Suppressor macrophage (primary cell): ENCODE results near the gene TUBGCP6.
"Not testable (repeated sequence)": the region's sequence is repeated elsewhere in the genome, so short reads cannot be mapped to it uniquely, and the experiment has no call there.

Experiments
- DNase-seq, 4 experiments: peaks; one replicate each; pipeline ENCODE4 v3.0.0-alpha.2; 2020 to 2022

Gene TUBGCP6

DNA sequence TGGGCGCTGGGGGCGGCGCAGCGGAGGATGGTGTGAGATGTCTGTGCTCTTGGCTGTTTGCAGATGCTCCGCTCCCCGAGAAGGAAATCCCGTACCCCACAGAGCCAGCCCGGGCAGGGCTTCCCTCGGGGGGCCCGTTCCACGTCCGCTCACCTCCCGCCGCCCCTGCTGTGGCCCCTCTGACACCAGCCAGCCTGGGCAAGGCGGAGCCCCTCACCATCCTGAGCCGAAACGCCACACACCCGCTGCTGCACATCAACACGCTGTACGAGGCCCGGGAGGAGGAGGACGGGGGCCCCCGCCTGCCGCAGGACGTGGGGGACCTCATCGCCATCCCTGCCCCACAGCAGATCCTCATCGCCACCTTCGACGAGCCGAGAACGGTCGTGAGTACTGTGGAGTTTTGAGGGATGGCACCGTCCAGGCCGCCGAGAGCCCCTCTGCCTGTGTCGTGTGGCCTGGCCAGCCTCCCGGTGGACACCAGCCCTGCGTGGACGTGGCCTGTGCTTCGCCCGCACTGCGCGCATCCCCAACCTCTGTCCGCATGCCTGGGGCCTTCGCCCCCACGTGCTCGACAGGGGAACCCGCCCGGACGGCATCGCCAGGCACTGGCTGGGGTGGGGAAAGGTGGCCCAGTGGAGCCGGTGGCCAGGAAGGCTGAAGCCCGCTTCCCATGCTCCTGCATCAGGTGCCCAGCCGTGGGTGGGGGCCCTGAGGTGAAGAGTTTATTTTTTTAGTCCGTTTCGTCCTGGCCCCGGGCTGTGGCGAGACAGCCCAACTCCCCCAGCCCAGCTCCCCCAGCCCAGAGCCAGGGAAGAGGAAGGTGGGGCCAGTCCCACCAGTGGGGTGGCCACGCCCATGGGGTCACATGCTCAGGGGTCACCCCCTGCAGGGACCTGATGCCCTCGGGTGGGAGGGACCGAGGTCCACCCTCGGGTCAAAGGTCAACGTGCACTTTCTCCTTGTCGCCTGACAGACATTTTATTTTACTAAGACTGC lies 65.7 kb downstream of the TUBGCP6 start:
- DNase-seq: no peak

DNA sequence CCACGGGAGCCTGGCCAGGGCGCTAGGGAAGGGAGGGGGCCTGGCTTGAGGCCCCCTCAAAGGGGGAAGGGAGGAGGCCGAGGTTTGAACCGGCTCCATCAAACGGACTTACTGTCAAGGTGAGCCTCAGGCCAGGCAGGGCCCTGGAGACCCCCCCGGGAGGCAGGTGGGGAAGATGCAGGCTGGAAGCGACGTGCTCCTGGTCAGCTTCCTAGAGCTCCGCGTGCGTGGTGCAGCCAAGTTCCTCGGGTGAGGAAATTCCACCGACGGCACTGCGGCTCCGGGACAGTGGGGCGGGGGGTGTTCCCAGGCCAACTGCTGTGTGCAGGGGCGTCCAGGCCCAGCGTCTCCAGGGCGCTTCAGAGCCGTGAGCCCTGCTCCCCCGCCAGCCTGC lies 66.4 kb downstream of the TUBGCP6 start:
- DNase-seq: no peak

GRCh38 chr22:50177537-50178470 lies 67.0 kb downstream of the TUBGCP6 start:
- DNase-seq: peak in 1 of 4 experiments; percentile 10

DNA sequence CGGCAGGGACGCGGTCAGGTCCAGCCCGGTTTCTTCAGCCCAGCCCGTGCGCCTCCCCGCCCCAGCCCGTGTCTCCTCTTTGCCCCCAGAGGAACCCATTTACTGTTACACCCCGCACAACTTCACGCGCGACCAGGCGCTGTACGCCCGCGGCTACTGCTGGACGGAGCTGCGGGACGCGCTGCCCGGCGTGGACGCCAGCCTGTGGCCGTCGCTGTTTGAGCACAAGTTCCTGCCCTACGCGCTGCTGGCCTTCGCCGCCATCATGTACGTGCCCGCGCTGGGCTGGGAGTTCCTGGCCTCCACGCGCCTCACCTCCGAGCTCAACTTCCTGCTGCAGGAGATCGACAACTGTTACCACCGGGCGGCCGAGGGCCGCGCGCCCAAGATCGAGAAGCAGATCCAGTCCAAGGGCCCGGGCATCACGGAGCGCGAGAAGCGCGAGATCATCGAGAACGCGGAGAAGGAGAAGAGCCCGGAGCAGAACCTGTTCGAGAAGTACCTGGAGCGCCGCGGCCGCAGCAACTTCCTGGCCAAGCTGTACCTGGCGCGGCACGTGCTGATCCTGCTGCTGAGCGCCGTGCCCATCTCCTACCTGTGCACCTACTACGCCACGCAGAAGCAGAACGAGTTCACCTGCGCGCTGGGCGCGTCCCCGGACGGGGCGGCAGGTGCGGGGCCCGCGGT lies 67.8 kb downstream of the TUBGCP6 start:
- DNase-seq: no peak

DNA sequence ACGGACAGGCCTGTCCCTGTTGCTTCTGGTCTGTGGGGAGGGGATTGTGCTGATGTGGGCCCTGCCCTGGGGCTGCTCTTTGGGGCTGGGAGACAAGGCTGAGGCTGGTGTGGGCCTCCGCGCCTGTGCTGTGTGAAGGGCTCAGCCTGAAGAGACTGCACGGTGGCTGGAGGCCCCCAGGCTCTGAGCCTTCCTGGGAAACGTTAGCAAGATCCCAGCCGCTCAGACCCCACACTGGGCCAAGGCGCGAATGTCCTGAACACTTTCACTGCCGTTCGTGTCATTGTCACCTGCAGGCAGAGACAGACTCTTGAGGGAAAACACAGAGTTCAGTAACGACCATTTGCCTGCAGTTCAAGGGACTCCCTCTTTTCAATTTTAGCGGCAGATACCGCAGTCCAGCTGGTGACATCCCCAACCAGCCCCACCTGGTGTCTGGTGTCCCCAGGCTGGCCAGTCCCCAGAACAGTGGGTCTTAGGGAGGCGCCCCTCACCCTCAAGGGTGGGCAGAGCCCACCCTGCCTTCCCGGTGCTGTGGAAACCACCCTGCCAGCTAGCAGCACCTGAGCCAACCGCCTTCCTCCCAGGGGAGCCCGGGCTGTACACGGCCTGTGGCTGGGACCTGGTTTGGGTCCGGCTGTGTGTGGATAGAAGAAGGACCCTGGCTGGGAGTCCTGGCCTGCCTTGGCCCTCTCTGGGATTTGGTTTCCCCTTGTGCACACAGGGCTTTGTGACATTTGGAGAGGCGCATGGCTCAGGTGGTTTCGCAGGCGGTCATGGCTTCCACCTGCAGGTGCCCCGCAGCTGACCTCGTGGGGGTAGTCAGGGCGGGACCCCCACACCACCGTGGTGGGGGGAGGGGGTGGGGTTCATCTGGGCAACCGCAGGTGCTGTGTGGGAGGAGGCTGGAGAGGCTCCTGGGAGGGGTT lies 68.6 kb downstream of the TUBGCP6 start:
- no peak for DNase-seq

DNA sequence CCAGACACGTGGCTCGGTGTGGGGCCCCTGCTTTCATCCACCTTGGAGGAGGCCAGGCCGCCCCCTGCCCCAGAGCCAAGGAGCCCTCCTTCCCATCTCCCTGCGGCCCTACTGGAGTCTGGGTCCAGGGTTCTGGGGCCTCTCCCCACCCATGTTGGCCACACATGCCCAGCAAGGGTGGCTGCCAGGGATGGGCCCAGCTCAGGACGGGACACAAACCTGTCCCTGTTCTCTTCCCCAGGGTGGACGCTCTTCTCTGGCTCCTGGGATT lies 69.7 kb downstream of the TUBGCP6 start:
- no peak for DNase-seq

GRCh38 chr22:50174382-50175190 lies 70.2 kb downstream of the TUBGCP6 start:
- no peak for DNase-seq

DNA sequence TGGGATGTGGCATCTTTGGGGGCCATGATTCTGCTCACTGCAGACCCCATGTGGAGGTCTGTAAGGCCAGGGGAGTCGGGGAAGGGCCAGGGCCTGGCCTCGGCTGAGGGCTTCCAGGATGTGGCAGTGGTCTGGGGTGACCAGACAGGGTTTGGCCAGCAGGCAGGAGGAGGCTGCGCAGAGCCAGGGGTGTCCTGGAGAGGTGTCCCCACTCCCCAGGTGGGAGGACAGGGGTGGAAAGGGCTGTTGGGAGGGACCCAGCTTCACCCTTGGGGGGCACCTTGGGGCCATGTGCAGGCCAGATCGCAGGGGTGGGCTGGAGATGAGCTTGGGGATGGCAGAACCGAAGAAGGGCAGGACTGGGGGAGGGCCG lies 70.9 kb downstream of the TUBGCP6 start:
- DNase-seq: no peak

DNA sequence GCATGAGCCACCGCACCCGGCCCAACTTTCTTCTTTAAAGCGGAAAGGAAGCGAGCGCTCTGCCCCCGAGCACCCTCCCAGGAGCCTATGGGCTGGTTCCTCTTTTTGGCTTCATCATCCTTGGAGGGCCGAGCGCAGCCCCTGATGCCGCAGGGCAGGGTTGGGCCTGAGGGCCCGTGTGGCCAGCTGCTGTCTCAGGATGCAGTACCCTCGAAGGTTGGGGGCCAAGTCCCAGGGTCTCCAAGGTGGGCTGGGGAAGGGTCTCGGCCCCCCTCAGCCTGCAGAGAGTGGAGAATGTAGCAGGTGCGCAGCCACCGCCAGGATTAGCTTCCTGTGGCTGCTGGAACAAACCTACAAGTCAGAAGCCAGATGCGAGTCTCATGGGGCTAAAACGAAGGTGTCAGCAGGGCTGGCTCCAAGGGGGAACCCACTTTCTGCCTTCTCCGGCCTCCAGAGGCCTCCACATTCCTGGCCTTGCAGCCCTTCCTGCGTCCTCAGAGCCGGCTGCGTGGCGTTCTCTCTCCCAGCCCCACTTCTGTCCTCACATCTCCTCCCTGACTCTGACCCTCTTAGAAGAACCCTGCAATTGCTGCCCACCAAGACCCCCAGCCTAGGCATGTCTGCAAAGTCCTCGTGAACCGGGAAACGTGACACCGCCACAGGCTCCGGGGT lies 71.4 kb downstream of the TUBGCP6 start:
- DNase-seq: peak; percentile 69 to 85 (median 79)

DNA sequence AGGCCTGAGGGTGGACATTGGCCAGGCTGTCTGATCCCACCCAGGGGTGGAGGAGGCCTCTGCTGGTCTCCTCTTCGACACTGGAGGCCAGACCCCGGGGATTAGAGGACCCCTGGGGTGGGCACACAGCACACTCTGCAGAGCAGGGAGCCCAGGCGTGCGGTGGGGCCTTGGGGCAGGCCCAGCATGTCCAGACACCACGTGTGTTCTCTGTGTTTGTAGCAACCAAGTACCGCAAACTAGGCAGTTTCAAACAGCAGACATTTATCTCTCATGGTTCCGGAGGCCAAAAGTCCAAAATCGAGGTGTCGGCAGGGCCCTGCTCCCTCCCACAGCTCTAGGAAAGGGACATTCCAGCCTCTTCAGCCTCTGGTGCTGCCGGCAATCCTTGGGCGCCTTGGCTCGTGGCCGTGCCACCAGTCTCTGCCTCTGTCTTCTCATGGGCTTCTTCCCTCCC lies 72.8 kb downstream of the TUBGCP6 start:
- no peak for DNase-seq

GRCh38 chr22:50171319-50171964 lies 73.4 kb downstream of the TUBGCP6 start:
- DNase-seq: no peak

DNA sequence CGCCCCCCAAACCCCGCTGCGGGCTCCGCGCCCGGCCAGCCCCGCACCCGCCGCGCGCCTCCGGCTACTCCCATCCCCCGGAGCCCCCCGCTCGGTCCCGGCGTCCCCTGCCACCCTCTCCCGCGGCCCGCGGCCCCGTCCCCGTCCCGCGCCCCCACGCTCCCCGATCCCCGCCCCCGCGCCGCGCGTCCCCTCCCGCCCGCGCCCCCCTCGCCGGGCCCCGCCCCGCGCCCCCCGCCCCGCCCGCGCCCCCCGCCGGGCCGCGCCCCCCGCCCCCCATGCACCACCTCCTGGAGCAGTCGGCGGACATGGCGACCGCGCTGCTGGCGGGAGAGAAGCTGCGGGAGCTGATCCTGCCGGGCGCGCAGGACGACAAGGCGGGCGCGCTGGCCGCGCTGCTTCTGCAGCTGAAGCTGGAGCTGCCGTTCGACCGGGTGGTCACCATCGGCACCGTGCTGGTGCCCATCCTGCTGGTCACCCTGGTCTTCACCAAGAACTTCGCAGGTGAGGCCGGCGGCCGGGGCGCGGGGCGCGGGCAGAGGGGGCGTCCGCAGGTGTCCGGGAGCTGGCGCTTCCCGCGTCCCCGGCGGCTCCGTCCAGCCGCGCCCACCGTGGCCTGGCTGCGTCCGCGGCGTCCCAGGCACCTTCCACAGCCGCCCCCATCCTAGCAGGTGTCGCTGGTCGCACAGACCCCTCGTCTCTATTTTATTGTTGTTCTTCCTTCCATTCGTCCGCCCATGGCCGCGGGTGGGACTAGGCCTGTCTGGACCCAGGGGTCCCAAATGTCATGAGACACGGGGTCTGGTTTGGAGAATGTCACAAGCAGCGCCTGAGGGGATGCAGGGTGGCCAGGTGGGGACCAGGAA lies 74.1 kb downstream of the TUBGCP6 start, which contains the start of gene PANX2:
Gene PANX2, plus strand, starts transcription at position 279 of the 866 bp plus-strand sequence. Its CDS starts 0 bp downstream, at position 279.
- peak in 2 of 4 experiments; percentile 44 to 50 for DNase-seq

GRCh38 chr22:50169774-50170341 lies 75.0 kb downstream of the TUBGCP6 start:
- DNase-seq: peak in 3 of 4 experiments; percentile 38 to 52 (median 47)

- DNase-seq: no peak
Observed at GRCh38 chr22:50169181-50169759, 75.6 kb downstream of the TUBGCP6 start.

DNA sequence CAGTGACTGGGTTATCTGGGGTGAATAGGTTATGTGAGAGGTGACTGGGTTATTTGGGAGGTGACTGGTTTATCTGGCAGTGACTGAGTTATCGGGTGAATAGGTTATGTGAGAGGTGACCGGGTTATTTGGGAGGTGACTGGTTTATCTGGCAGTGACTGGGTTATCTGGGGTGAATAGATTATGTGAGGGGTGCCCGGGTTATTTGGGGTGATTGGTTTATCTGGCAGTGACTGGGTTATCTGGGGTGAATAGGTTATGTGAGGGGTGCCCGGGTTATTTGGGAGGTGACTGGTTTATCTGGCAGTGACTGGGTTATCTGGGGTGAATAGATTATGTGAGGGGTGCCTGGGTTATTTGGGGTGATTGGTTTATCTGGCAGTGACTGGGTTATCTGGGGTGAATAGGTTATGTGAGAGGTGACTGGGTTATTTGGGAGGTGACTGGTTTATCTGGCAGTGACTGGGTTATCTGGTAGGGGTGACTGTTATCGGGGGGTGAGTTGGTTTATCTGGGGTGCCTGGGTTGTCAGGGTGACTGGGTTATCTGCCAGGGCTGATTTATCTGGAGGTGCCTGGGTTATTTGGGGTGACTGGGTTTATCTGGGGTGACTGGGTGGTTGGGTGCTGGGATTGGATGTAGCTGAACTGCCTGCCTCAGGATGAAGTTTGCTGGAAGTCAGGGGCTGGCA lies 76.2 kb downstream of the TUBGCP6 start:
- not testable (repeated sequence) for DNase-seq

DNA sequence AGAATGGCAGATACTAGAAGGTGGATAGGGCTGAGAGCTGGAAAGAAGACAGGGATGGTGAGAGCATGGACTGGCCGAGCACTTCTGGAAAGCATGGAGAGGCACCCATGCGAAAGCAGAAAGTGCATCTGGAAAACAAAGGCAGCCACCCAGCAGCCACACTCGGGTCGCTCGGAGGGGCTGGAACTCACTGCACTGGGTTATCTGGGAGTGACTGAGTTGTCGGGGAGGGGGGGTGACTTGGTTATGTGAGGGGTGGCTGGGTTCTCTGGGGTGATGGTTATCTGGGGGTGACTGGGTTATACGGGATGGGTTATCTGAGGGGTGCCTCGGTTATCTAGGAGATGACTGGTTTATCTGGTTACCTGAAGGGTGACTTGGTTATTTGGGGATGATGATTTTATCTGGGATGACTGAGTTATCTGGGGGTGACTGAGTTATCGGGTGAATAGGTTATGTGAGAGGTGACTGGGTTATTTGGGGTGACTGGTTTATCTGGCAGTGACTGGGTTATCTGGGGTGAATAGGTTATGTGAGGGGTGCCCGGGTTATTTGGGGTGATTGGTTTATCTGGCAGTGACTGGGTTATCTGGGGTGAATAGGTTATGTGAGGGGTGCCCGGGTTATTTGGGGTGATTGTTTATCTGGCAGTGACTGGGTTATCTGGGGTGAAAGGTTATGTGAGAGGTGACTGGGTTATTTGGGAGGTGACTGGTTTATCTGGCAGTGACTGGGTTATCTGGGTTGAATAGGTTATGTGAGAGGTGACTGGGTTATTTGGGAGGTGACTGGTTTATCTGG lies 76.9 kb downstream of the TUBGCP6 start:
- DNase-seq: no peak
